OCI-LY7 (cell line): ENCODE measurements around the gene JAM3. TPM values are rescaled to one million over a fixed set of nuclear protein-coding genes. Genes with fewer than 3 reads are reported as not detected.

Experiments used
- BruUV-seq: library from RNA; stranded (reverse); fragments of 400-500 nt; replicated peaks from 2 replicates; lab custom pipeline; 2021; lab: Mats Ljungman, UMichigan
- CTCF ChIA-PET: fragments of 300-600 bp; sonication (Branson Sonifier 250); formaldehyde crosslinking; loops from one replicate; lab custom pipeline; 2022; ENCODE audit warnings: antibody characterized with exemption; ENCODE audit not compliant: unreplicated experiment; lab: Charles Lee
- POLR2A ChIA-PET: fragments of 300-600 bp; sonication (Branson Sonifier 250); formaldehyde crosslinking; loops from one replicate; lab custom pipeline; 2022; ENCODE audit warnings: antibody characterized with exemption; lab: Charles Lee
- DNase-seq: peaks from one replicate; pipeline ENCODE4 v3.0.0-alpha.2; 2015; ENCODE audit warnings: low spot score
- H2AFZ ChIP-seq: fragments of 200-600 bp; sonication (generic), shearing (Covaris generic); 2 replicates; pipeline ENCODE4 v1.6.1; 2014; ENCODE audit warnings: mild to moderate bottlenecking, antibody characterized with exemption, low read length, moderate library complexity
- H3K27ac ChIP-seq: fragments of 200-600 bp; sonication (generic); 2 replicates; pipeline ENCODE4 v1.5.1; 2014; ENCODE audit warnings: mixed run types, low read depth, mild to moderate bottlenecking, moderate library complexity, low read length, inconsistent platforms; ENCODE audit not compliant: poor library complexity, severe bottlenecking
- H3K36me3 ChIP-seq: fragments of 200-600 bp; sonication (generic); 2 replicates; pipeline ENCODE4 v1.6.1; 2014; ENCODE audit warnings: mild to moderate bottlenecking, antibody characterized with exemption, low read length, moderate library complexity, mixed read lengths; ENCODE audit not compliant: insufficient read depth
- H3K4me1 ChIP-seq: fragments of 200-600 bp; sonication (generic); 2 replicates; pipeline ENCODE4 v1.5.1; 2014; ENCODE audit warnings: mild to moderate bottlenecking, low read length; ENCODE audit not compliant: insufficient read depth, poor library complexity, severe bottlenecking
- H3K4me2 ChIP-seq: fragments of 200-600 bp; sonication (generic); 2 replicates; pipeline ENCODE4 v1.6.1; 2014; ENCODE audit warnings: mild to moderate bottlenecking, low read length
- H3K4me3 ChIP-seq: fragments of 200-600 bp; sonication (generic); 2 replicates; pipeline ENCODE4 v1.5.1; 2014; ENCODE audit warnings: mild to moderate bottlenecking, low read depth, low read length; ENCODE audit not compliant: poor library complexity, severe bottlenecking
- H3K79me2 ChIP-seq: fragments of 200-600 bp; sonication (generic); 2 replicates; pipeline ENCODE4 v1.6.1; 2016; ENCODE audit warnings: low read depth, mild to moderate bottlenecking, low read length, moderate library complexity, mixed read lengths; ENCODE audit not compliant: insufficient read depth
- H3K9me2 ChIP-seq: fragments of 200-600 bp; sonication (generic); 2 replicates; pipeline ENCODE4 v1.6.1; 2016; ENCODE audit warnings: mild to moderate bottlenecking, low read length, mixed read lengths; ENCODE audit not compliant: insufficient read depth
- H3K9me3 ChIP-seq: fragments of 200-600 bp; sonication (generic); 2 replicates; pipeline ENCODE4 v1.6.1; 2014; ENCODE audit warnings: mild to moderate bottlenecking, mixed run types, low read length, mixed read lengths
- H4K20me1 ChIP-seq: fragments of 200-600 bp; sonication (generic); 2 replicates; pipeline ENCODE4 v1.6.1; 2014; ENCODE audit warnings: mild to moderate bottlenecking, antibody characterized with exemption, low read length, moderate library complexity, mixed read lengths; ENCODE audit not compliant: insufficient read depth
- CTCF ChIP-seq: fragments of 200-600 bp; sonication (generic); conservative IDR thresholded peaks from 2 replicates; pipeline ENCODE4 v1.5.1; 2014; ENCODE audit warnings: mild to moderate bottlenecking, antibody characterized with exemption, low read length, moderate library complexity, mixed read lengths
- EZH2phosphoT487 ChIP-seq: fragments of 200-600 bp; sonication (generic); IDR thresholded peaks from 2 replicates; pipeline ENCODE4 v1.6.1; 2018; ENCODE audit warnings: low read depth, borderline replicate concordance, mild to moderate bottlenecking, mixed run types, antibody characterized with exemption, low read length, moderate library complexity, mixed read lengths
- intact Hi-C: fragments of 100-400 bp; cut with micrococcal nuclease; formaldehyde crosslinking; loops from one replicate; pipeline ENCODE4 v1.10.0; 2022; ENCODE audit not compliant: unreplicated experiment
- total RNA-seq, 2 experiments: library from RNA; depleted of rRNA in 1 of 2; stranded (reverse); fragments of >200 nt in 1 of 2; shearing (Covaris generic) in 1 of 2; gene quantifications; 2 replicates each; pipeline ENCODE4 v1.2.3, GENCODE V29; 2014 to 2022

Gene JAM3
- total RNA-seq, 2 experiments from 2014 or later, result not detected

GRCh38 chr11:134025082-134025429 is 43.8 kb upstream of the JAM3 start:
- Histone ChIP-seq H4K20me1 (no peaks in the 10 kb centered on the region), H3K9me3 (no peaks in the 10 kb centered on the region), H3K9me2 (no peaks in the 10 kb centered on the region), H2AFZ (no peak overlapping the region), H3K4me2 (no peak overlapping the region), H3K4me3 (no peak overlapping the region), H3K79me2 (no peaks in the 10 kb centered on the region), H3K36me3 (no peaks in the 10 kb centered on the region), H3K27ac (no peak overlapping the region), H3K4me1 (no peaks in the 10 kb centered on the region)
- intact Hi-C loops, result no loop called here
- DNase-seq, result no peak
- no TSS peak for BruUV-seq
- POLR2A ChIA-PET, result no interaction called here
- no peak for TF ChIP-seq EZH2phosphoT487
- TF ChIP-seq CTCF, result no peak
- CTCF ChIA-PET, result interaction anchor here (0.6 kb wide), 1 partner anchor 25 kb away, joined by 4 read pairs; no protein-coding TSS in a partner anchor

- Histone ChIP-seq H3K4me2 (no peak overlapping the region), H3K36me3 (no peaks in the 10 kb centered on the region), H3K79me2 (no peaks in the 10 kb centered on the region), H3K27ac (no peak overlapping the region), H3K9me3 (no peaks in the 10 kb centered on the region), H3K4me1 (no peaks in the 10 kb centered on the region), H3K9me2 (no peaks in the 10 kb centered on the region), H2AFZ (no peak overlapping the region), H3K4me3 (no peak overlapping the region), H4K20me1 (no peaks in the 10 kb centered on the region)
- intact Hi-C loops, result no loop called here
- CTCF ChIA-PET, result no interaction called here
- no peak for DNase-seq
- no TSS peak for BruUV-seq
- POLR2A ChIA-PET, result no interaction called here
- TF ChIP-seq CTCF (no peak), EZH2phosphoT487 (no peak)
Observed at GRCh38 chr11:134026655-134027343, 42.1 kb upstream of the JAM3 start.

- BruUV-seq, result no TSS peak
- H2AFZ ChIP-seq, result no peak overlapping the region
- no peak overlapping the region for H3K4me3 ChIP-seq
- no peaks in the 10 kb centered on the region for H3K4me1 ChIP-seq
- no peak overlapping the region for H3K27ac ChIP-seq
- DNase-seq, result no peak
- no peaks in the 10 kb centered on the region for H4K20me1 ChIP-seq
- intact Hi-C loops, result no loop called here
- H3K4me2 ChIP-seq, result no peak overlapping the region
- no peaks in the 10 kb centered on the region for H3K36me3 ChIP-seq
- no peaks in the 10 kb centered on the region for H3K9me3 ChIP-seq
- no peaks in the 10 kb centered on the region for H3K79me2 ChIP-seq
- ChIA-PET CTCF (no interaction called here), POLR2A (no interaction called here)
- TF ChIP-seq EZH2phosphoT487 (no peak), CTCF (no peak)
- H3K9me2 ChIP-seq, result no peaks in the 10 kb centered on the region
Observed at GRCh38 chr11:134027671-134028070, 41.2 kb upstream of the JAM3 start.
